ENCODE data around the gene GRIK5.
A peak's percentile ranks its signal among the peaks of the same experiment; 100 is the strongest.
"Not testable (repeated sequence)": the region's sequence is repeated elsewhere in the genome, so short reads cannot be mapped to it uniquely, and the experiment has no call there.

GRIK5 gene, protein sequence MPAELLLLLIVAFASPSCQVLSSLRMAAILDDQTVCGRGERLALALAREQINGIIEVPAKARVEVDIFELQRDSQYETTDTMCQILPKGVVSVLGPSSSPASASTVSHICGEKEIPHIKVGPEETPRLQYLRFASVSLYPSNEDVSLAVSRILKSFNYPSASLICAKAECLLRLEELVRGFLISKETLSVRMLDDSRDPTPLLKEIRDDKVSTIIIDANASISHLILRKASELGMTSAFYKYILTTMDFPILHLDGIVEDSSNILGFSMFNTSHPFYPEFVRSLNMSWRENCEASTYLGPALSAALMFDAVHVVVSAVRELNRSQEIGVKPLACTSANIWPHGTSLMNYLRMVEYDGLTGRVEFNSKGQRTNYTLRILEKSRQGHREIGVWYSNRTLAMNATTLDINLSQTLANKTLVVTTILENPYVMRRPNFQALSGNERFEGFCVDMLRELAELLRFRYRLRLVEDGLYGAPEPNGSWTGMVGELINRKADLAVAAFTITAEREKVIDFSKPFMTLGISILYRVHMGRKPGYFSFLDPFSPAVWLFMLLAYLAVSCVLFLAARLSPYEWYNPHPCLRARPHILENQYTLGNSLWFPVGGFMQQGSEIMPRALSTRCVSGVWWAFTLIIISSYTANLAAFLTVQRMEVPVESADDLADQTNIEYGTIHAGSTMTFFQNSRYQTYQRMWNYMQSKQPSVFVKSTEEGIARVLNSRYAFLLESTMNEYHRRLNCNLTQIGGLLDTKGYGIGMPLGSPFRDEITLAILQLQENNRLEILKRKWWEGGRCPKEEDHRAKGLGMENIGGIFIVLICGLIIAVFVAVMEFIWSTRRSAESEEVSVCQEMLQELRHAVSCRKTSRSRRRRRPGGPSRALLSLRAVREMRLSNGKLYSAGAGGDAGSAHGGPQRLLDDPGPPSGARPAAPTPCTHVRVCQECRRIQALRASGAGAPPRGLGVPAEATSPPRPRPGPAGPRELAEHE

DNA sequence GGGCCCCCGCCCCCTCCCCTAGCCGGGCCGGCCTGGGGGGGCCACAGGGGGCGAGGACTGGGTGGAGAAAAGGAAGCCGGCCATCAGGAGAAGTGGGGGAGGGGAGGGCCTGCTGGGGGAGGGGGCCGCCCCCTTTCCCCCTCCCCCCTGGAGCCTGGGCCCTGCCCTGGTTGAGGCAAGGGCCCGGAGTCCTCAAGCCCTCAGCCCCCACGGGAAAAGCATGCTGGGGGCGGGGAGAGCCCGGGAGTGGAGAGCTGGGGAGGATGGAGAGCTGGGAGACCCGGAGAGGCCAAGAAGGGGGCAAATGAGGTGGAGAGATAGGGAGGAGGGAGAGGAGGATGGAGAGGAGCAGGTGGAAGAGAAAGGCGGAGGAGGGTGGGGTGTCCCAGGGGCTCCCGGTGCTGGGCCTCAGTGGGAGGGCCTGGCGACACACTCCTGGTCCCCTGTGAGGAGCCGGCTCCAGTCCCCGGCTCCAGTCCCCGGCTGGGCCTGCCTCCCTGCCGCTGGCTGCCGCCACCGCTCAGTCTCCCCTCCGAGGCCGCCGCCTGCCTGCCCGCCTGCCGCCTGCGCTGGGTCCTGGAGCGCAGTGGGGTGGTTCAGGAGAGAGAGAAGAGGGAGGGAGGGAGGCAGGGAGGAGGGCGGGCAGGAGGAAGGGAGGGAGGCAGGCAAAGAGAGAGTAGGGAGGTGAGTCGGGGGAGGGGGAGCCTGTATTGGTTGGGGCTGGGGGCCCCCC lies at the start of gene GRIK5:
GRIK5 (minus strand) TSS at position 588 of the 733 bp plus-strand sequence. CDS start 4,436 bp downstream, outside the sequence.
- DNase-seq (ENCODE audit: low read depth): no peak

GRCh38 chr19:42117076-42117475 lies 47.1 kb upstream of the GRIK5 start:
- no peak for DNase-seq (ENCODE audit: low read depth)

- DNase-seq (ENCODE audit: low read depth): no peak
These were observed 46.5 kb upstream of the GRIK5 start for GRCh38 chr19:42116308-42117075.

- no peak for DNase-seq (ENCODE audit: low read depth)
These were observed 45.7 kb upstream of the GRIK5 start for GRCh38 chr19:42115705-42116104.

DNA sequence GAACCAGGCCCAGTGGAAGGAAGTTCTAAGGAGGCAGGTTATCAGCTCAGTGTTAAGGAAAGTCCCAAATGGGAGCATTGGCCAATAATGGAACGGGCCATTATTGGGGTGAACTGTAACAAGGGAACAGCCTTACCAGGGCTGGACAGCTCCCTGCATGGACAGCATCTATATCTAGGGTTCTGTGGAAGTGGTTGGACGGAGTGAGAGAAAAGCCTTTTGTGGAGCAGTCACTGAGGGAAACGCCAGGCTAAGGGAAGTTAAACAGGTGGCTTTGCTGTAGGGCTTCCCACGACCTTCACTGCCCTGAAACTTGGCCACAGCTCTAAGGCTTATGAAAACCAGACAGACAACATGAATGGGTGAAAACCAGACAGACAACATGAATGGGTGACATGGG lies 45.2 kb upstream of the GRIK5 start:
- no peak for DNase-seq (ENCODE audit: low read depth)

GRCh38 chr19:42114412-42114811 lies 44.4 kb upstream of the GRIK5 start:
- no peak for DNase-seq (ENCODE audit: low read depth)

DNA sequence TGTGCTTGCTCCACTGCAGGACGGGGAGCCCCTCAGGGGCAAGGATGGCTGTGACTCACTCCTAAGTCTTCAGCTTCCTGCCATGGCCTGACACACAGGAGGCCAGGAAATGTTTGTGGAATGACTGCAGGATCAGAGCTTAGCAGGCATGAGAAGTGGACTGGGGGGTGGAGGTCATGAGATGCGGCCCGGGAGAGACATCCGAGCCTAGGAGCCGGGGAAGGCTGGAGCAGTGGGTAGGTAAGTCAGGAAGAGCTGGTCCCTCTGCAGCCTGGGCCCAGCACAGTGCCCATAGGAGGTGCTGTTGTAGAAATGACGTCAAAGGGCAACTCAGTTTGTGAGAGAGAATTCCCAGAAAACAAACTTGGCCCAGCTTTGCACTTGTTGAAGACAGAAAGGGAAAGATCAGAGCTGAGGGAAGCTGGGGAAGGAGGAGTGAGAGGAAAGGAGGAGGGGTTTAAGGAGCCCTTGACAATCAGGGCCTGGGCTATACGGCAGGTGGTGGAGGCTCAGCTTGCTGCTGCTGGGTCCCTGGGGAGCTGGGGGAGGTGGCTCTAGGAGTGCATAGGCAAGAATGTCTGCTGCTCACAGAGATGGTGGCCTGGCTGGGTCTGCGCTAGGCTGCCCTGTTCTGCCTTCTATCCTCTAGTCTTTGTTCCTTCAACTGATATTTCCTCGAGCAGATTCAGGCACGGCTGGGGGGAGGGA lies 43.8 kb upstream of the GRIK5 start:
- DNase-seq (ENCODE audit: low read depth): no peak

- no peak for DNase-seq (ENCODE audit: low read depth)
These were observed 41.8 kb upstream of the GRIK5 start for GRCh38 chr19:42111811-42112210.

DNA sequence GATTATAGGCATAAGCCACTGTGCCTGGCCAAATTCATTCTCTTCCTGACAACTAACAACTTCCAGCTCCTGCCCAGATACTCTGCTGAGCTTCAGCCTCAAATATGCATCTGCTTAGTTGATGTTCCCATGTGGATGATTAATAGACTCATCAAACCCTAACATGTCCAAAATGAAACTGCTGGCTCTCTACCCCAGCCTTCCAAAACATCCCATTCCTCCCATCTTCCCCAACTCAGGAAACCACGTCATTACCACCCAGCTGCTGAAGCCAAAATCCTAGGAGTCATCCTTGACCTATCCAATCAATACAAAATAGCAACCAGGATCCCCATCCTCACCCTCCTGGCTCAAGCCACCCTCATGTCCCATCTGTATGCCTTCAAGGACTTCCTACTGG lies 41.4 kb upstream of the GRIK5 start:
- DNase-seq (ENCODE audit: low read depth): no peak

DNA sequence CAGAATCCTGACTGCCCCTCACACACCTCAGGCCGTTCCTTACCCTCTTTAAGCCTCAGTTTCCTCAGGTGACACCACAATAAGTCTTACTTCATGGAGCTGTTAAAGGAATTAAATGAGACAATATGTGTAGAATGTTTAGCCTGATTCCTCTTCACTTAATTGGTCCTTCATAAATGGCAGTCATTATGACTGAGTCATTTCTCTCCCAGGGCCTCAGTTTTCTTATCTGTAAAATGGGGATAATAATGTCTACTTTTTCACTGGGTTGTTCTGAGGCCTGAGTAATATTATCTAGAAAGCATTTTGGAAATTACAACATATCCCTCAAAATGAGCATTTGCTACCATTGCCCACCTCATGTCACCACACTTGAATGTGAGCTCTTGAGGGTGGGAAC lies 40.7 kb upstream of the GRIK5 start:
- no peak for DNase-seq (ENCODE audit: low read depth)

DNA sequence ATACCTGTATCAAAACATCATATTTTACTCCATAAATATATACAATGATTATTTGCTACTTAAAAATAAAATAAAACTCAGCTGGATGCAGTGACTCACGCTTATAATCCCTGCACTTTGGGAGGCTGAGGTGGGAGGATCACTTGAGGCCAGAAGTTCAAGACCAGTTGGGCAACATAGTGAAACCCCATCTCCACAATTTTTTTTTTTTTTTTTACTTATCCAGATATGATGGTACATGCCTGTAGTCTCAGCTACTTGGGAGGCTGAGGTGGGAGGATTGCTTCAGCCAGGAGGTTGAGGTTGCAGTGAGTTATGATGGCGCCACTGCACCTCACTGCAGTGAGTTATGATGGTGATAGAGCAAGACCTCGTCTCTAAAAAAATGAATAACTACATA lies 39.9 kb upstream of the GRIK5 start:
- DNase-seq (ENCODE audit: low read depth): no peak

GRCh38 chr19:42108527-42109389 lies 38.8 kb upstream of the GRIK5 start:
- peak; percentile 81 for DNase-seq (ENCODE audit: low read depth)

DNA sequence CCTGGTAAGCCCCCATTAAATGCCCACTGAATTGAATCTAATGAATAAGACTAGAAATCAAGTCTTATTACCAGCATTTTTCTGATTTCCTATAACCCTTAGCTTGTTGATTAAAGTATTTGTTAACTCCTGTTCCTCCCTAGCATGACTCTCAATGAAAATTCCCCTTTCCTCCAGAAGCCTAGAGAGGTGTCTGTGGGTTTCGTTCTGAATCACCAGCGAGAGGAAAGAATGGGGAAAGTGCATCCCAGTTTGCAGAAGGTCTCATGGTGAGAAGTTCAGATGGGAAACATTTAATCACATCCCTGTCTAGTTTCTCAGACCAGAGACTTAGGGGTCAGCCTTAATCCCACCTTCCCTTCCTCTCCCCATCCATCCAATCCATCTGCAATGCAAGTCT lies 35.4 kb upstream of the GRIK5 start:
- DNase-seq (ENCODE audit: low read depth): no peak

DNA sequence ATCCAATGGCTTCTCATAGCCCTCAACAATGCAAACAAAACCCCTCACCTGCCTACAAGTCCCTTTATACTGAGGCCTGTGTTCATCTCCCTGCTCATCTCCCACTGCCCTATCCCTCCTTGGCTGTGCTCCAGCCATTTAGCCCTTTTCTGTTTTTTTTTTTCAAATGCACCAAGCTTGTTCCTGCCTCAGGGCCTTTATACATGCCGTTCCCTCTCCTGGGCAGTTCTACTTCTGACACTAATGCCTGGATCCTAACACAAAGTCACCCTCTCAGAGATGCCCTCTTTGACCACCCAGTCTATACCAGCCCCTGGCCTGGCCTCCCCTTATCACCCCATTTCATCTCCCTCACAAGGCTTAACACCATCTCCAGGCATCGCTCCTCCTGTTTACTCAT lies 32.9 kb upstream of the GRIK5 start:
- DNase-seq (ENCODE audit: low read depth): no peak

DNA sequence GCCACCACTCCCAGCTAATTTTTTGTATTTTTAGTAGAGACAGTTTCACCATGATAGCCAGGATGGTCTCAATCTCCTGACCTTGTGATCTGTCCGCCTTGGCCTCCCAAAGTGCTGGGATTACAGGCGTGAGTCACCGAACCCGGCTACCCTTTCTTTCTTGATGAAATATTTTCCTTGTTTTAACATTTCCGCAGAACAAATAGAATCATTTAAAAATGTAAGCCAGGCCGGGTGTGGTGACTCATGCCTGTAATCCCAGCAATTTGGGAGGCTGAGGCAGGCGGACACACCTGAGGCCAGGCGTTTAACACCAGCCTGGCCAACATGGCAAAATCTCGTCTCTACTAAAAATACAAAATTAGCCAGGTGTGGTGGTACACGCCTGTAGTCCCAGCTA lies 30.2 kb upstream of the GRIK5 start:
- not testable (repeated sequence) for DNase-seq (ENCODE audit: low read depth)

DNA sequence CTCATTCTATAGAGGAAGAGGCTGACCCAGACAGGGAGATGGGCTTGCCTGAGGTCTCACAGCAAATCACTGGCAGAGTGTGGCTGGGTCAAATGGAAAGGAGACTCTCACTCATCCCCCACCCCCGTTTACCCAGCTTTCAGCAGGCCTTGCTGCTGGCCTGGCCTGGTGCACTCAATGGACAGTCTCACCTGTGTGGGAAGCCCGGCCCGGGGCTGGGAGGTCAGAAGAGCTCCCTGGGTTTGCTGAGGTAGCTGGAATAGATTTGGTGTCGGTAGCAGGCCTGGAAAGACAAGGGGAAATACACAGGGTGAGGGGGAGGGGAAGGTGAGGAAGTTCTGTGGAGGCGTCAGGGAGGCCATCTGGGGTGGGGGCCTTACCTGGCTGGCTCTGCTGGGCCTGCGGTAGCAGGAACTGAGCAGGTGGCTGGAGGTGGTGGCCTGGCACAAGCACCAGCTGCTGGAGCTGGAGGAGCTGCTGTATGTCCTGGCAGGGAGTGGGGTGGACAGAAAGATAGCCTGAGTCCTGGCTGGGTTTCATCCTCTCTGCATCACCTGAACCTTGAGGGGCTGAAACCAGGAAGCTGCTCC lies 29.4 kb upstream of the GRIK5 start:
- no peak for DNase-seq (ENCODE audit: low read depth)

DNA sequence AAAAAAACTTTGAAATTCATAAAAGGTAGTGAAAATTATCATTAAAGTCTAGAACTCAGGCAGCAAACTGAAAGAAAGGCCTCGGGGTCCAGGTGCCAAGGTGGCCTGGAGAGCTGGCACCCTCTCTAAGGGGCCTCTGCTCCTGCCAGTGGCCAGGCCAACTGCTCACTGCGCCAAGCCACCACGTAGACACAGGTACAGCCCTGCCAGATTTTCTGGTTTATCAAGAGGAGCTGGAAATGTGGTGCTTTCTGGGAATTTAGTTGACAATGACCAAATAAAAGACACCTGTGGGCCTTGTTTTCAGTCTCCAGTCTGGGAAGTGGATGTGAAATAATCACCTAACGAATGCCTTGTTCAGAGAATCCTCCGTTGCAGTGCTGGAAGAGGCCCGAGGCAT lies 28.8 kb upstream of the GRIK5 start:
- no peak for DNase-seq (ENCODE audit: low read depth)

DNA sequence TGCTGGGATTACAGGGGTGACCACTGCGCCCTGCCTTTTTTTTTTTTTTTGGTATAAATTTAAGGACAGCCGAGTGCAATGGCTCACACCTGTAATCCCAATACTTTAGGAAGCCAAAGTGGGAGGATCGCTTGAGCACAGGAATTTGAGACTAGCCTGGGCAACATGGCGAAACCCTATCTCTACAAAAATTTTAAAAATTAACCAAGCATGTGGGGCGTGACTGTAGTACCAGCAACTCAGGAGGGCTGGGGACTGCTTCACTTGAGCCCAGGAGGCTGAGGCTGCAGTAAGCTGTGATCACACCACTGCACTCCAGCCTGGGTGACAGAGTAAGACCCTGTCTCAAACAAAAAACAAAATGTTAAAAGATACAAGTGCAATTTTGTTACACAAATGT lies 27.5 kb upstream of the GRIK5 start:
- no peak for DNase-seq (ENCODE audit: low read depth)

GRCh38 chr19:42096255-42096837 lies 26.3 kb upstream of the GRIK5 start:
- DNase-seq (ENCODE audit: low read depth): no peak
